Measurements from ENCODE around the gene DNAI2. TPM values are rescaled to one million over a fixed set of nuclear protein-coding genes. Genes with fewer than 3 reads are reported as not detected.
"Not testable (repeated sequence)": the region's sequence is repeated elsewhere in the genome, so short reads cannot be mapped to it uniquely, and the experiment has no call there.

The DNAI2 gene
- total and polyA plus RNA-seq, 7 donors, result 0.10 TPM; not detected in 6

DNA sequence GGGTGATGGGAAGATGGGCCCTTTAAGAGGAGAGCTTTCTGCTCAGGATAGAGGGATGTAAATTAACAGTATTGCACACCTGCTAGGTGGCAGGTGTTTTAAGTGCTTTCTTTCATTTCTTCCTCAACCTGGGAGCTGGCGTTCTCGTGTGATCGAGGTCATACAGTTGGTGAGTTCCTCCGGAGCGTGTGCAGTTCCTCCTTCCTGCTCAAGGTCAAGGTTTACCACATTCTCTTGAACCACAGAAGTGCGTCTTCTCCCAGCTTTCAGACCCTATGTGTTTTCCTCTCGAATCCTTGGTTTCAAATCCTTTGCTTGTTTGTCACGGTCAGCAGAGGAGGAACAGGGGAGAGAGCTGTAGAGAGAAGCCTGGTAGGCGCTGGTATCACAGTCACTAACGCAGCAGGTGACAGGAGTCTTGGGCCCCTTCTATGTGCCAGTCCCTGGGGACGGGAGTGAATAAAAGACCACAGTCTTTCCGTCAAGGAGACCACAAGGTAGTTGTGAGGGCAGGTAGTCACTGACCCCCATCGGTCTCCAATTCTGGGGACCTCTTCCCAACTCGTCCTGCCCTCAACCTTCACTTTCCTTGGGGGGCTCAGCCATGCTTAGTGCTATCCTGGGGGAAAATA is 791 bp downstream of the DNAI2 start:
- Histone ChIP-seq H3K4me3 (no peak overlapping the region), H3K9me3 (no peaks in the 10 kb centered on the region), H3K4me1 (peaks cover 0 to 12% (median 5%) of the 10 kb centered on the region in 4 donors), H3K36me3 (no peaks in the 10 kb centered on the region), H3K27ac (no peak overlapping the region), H3K27me3 (peaks cover 0 to 30% (median 0%) of the 10 kb centered on the region in 3 donors)
- WGBS, 2 donors, result 36 to 48% methylated on average over 14 of the region's 14 CpGs
- no peak for DNase-seq
- TF ChIP-seq CTCF (IDR thresholded peaks at IDR 0.05), result no peak
- TF ChIP-seq POLR2A (IDR thresholded peaks at IDR 0.05), result no peak
- TF ChIP-seq EP300 (IDR thresholded peaks at IDR 0.05), result no peak
- TF ChIP-seq POLR2AphosphoS5 (IDR thresholded peaks at IDR 0.05), result no peak
- intact Hi-C loops (cut with DNase I), result loop anchor here (5.0 kb wide), 1 partner anchor 63 kb away; the partner anchor contains the start of gene TTYH2

DNA sequence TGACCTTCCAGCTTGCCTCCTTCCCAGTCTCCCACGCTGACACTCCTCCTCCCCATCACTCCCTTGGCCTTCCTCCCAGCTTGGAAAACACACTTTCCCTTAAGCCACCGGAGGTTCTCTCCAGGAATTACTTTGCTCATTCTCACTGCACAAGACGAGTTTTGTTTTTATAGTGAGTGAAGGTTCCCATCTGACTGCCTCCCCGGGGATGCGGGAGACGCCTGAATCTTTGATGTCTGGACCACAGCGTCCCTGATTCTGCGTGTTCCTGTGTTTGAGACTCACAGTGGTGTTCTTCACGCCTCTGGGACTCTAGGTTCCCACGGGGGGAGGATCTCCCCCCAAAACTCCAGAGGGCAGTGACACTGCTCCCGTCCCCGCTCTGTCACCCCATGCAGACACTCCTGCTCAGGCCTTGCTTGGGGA is 2.0 kb downstream of the DNAI2 start:
- peaks cover 0 to 27% (median 0%) of the 10 kb centered on the region in 3 donors for H3K27me3 ChIP-seq
- no peaks in the 10 kb centered on the region for H3K36me3 ChIP-seq
- peaks cover 0 to 12% (median 5%) of the 10 kb centered on the region in 4 donors for H3K4me1 ChIP-seq
- intact Hi-C loops (cut with DNase I), result loop anchor here (5.0 kb wide), 1 partner anchor 64 kb away; the partner anchor contains the start of gene TTYH2
- no peaks in the 10 kb centered on the region for H3K9me3 ChIP-seq
- TF ChIP-seq CTCF (IDR thresholded peaks at IDR 0.05) (no peak), POLR2AphosphoS5 (IDR thresholded peaks at IDR 0.05) (peak in 1 of 4 donors; percentile 54), POLR2A (IDR thresholded peaks at IDR 0.05) (no peak), EP300 (IDR thresholded peaks at IDR 0.05) (peak in 1 of 4 donors; percentile 26)
- DNase-seq, result peak; percentile 78
- H3K27ac ChIP-seq, result peak overlapping the region; percentile 62 to 64 (median 64)
- WGBS, 2 donors, result 72 to 82% methylated on average over 12 of the region's 12 CpGs
- H3K4me3 ChIP-seq, result no peak overlapping the region

GRCh38 chr17:74276541-74277009 is 2.5 kb downstream of the DNAI2 start:
- peak overlapping the region; percentile 62 to 64 (median 64) for H3K27ac ChIP-seq
- H3K4me3 ChIP-seq, result no peak overlapping the region
- H3K36me3 ChIP-seq, result no peaks in the 10 kb centered on the region
- no peaks in the 10 kb centered on the region for H3K9me3 ChIP-seq
- DNase-seq, result peak; percentile 73
- H3K27me3 ChIP-seq, result peaks cover 0 to 27% (median 0%) of the 10 kb centered on the region in 3 donors
- TF ChIP-seq POLR2AphosphoS5 (IDR thresholded peaks at IDR 0.05) (no peak), CTCF (IDR thresholded peaks at IDR 0.05) (no peak), POLR2A (IDR thresholded peaks at IDR 0.05) (no peak), EP300 (IDR thresholded peaks at IDR 0.05) (no peak)
- 75 to 78% methylated on average over 5 of the region's 5 CpGs for WGBS, 2 donors
- H3K4me1 ChIP-seq, result peaks cover 0 to 12% (median 5%) of the 10 kb centered on the region in 4 donors
- intact Hi-C loops (cut with DNase I), result loop anchor here (5.0 kb wide), 1 partner anchor 64 kb away; the partner anchor contains the start of gene TTYH2

GRCh38 chr17:74277935-74278334 is 3.9 kb downstream of the DNAI2 start:
- intact Hi-C loops (cut with DNase I), result loop anchor here (5.0 kb wide), 1 partner anchor 66 kb away; the partner anchor contains the start of gene TTYH2

DNA sequence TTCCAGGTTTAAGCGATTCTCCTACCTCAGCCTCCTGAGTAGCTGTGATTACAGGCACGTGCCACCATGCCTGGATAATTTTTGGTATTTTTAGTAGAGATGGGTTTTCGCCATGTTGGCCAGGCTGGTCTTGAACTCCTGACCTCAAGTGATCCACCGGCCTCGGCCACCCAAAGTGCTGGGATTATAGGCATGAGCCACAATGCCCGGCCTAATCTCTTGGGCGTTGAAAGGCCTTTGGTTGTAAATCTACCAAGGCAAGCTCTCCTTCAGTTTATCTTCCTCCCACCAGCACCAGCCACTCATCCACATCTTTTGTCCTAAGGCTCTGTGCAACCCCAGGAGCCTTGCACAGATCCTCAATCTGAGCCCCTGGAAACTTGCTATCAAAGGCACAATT is 5.6 kb downstream of the DNAI2 start:
- DNase-seq, H3K27ac ChIP-seq, H3K4me1 ChIP-seq, H3K4me3 ChIP-seq, H3K9me3 ChIP-seq, H3K36me3 ChIP-seq: not testable (repeated sequence)
- intact Hi-C loops (cut with DNase I), result loop anchor here (5.0 kb wide), 1 partner anchor 67 kb away; the partner anchor contains the start of gene TTYH2
- H3K27me3 ChIP-seq, result peaks cover 0 to 23% (median 1%) of the 10 kb centered on the region in 3 donors
- WGBS, 2 donors, result 88 to 95% methylated on average over 7 of the region's 7 CpGs

More at GRCh38 chr17:74277935-74278334, 3.9 kb downstream of the DNAI2 start:
- H3K9me3 ChIP-seq, result no peaks in the 10 kb centered on the region
- no peaks in the 10 kb centered on the region for H3K36me3 ChIP-seq
- peaks cover 0 to 12% (median 5%) of the 10 kb centered on the region in 4 donors for H3K4me1 ChIP-seq
- DNase-seq, result no peak
- no peak overlapping the region for H3K4me3 ChIP-seq
- H3K27me3 ChIP-seq, result peaks cover 0 to 27% (median 0%) of the 10 kb centered on the region in 3 donors
- WGBS, 2 donors, result 90% methylated on average over 1 of the region's 1 CpG
- no peak for TF ChIP-seq POLR2AphosphoS5 (IDR thresholded peaks at IDR 0.05)
- TF ChIP-seq CTCF (IDR thresholded peaks at IDR 0.05), result no peak
- no peak for TF ChIP-seq EP300 (IDR thresholded peaks at IDR 0.05)
- no peak for TF ChIP-seq POLR2A (IDR thresholded peaks at IDR 0.05)
- no peak overlapping the region for H3K27ac ChIP-seq

Measured in sigmoid colon (tissue), 7 donors.